SK-N-SH (cell line): ENCODE data around the gene DDAH2. TPM values are rescaled to one million over a fixed set of nuclear protein-coding genes. Genes with fewer than 3 reads are reported as not detected.

Source experiments
- CTCF ChIA-PET: fragments of 300-600, 350-600 bp; formaldehyde crosslinking; extraction: SDS; loops from one replicate; lab custom pipeline; 2021; lab: Yijun Ruan, JAX
- POLR2A ChIA-PET: fragments of 350-600 bp; sonication (Branson Sonifier 250); formaldehyde crosslinking; extraction: SDS; loops from one replicate; lab custom pipeline; 2020; ENCODE audit warnings: antibody characterized with exemption, inconsistent platforms; lab: Yijun Ruan, JAX
- DNase-seq: peaks from one replicate; pipeline ENCODE4 v3.0.0; 2012
- H2AFZ ChIP-seq: fragments of 200-600 bp; sonication (generic); 2 replicates; pipeline ENCODE4 v1.8.1; 2016; ENCODE audit warnings: antibody characterized with exemption, mild to moderate bottlenecking, low read depth
- H3F3A ChIP-seq: fragments of 200-600 bp; sonication (generic); replicated peaks from 2 replicates; pipeline ENCODE3; 2016; ENCODE audit warnings: antibody characterized with exemption, mild to moderate bottlenecking; ENCODE audit not compliant: insufficient read depth
- H3K27ac ChIP-seq, 2 experiments: fragments of 200-500 bp in 1 of 2; fragments of 200-600 bp in 1 of 2; sonication (Bioruptor generic) in 1 of 2; sonication (generic), shearing (Covaris generic) in 1 of 2; 2 replicates each; pipeline versions ENCODE4 v1.5.1 to v1.6.1; 2014 to 2016; ENCODE audit warnings: low read depth in 2 of 2, inconsistent platforms in 1 of 2, low read length in 1 of 2, mild to moderate bottlenecking in 1 of 2, mixed read lengths in 1 of 2
- H3K27me3 ChIP-seq: fragments of 200-600 bp; sonication (generic), shearing (Covaris generic); 2 replicates; pipeline ENCODE4 v1.6.1; 2016; ENCODE audit warnings: mixed run types; ENCODE audit not compliant: insufficient read depth
- H3K36me3 ChIP-seq, 2 experiments: fragments of 200-500 bp in 1 of 2; fragments of 200-600 bp in 1 of 2; sonication (Bioruptor generic) in 1 of 2; sonication (generic) in 1 of 2; replicated peaks in 1 of 2; 2 replicates each; pipeline versions ENCODE3 to v1.5.1; 2014 to 2016; ENCODE audit warnings: low read length in 1 of 2, mild to moderate bottlenecking in 1 of 2; ENCODE audit not compliant: insufficient read depth in 2 of 2, control insufficient read depth in 1 of 2
- H3K4me1 ChIP-seq, 2 experiments: fragments of 200-500 bp in 1 of 2; fragments of 200-600 bp in 1 of 2; sonication (Bioruptor generic) in 1 of 2; sonication (generic), shearing (Covaris generic) in 1 of 2; 2 replicates each; pipeline versions ENCODE4 v1.5.1 to v1.6.1; 2014 to 2016; ENCODE audit warnings: low read depth in 1 of 2, low read length in 1 of 2, mixed run types in 1 of 2; ENCODE audit not compliant: insufficient read depth in 2 of 2, control insufficient read depth in 1 of 2
- H3K4me2 ChIP-seq: fragments of 200-600 bp; sonication (generic), shearing (Covaris generic); 2 replicates; pipeline ENCODE4 v1.6.1; 2017; ENCODE audit warnings: mixed run types
- H3K4me3 ChIP-seq, 2 experiments: fragments of 200-500 bp in 1 of 2; fragments of 200-600 bp in 1 of 2; sonication (Bioruptor generic) in 1 of 2; sonication (generic), shearing (Covaris generic) in 1 of 2; 2 replicates each; pipeline versions ENCODE4 v1.5.1 to v1.8.1; 2014 to 2016; ENCODE audit warnings: low read depth in 2 of 2, inconsistent platforms in 1 of 2, low read length in 1 of 2, mild to moderate bottlenecking in 1 of 2, mixed read lengths in 1 of 2, moderate library complexity in 1 of 2
- H3K79me2 ChIP-seq: fragments of 200-600 bp; sonication (generic); 2 replicates; pipeline ENCODE4 v1.8.1; 2017; ENCODE audit warnings: mild to moderate bottlenecking; ENCODE audit not compliant: insufficient read depth
- H3K9ac ChIP-seq: fragments of 200-600 bp; sonication (generic); 2 replicates; pipeline ENCODE4 v1.6.1; 2017; ENCODE audit warnings: mixed run types
- H3K9me2 ChIP-seq: fragments of 200-600 bp; sonication (generic); 2 replicates; pipeline ENCODE4 v1.6.1; 2017; ENCODE audit warnings: mixed run types
- H3K9me3 ChIP-seq: fragments of 200-600 bp; sonication (generic); 2 replicates; pipeline ENCODE4 v1.6.1; 2017; ENCODE audit warnings: mixed run types, mild to moderate bottlenecking, moderate library complexity
- H4K20me1 ChIP-seq: fragments of 200-600 bp; sonication (generic); 2 replicates; pipeline ENCODE4 v1.6.1; 2017; ENCODE audit warnings: mild to moderate bottlenecking, mixed run types; ENCODE audit not compliant: insufficient read depth
- ELF1 ChIP-seq: IDR thresholded peaks from 2 replicates; pipeline ENCODE4 v1.4.0; 2012
- EP300 ChIP-seq, 2 experiments: IDR thresholded peaks; 2 replicates each; pipeline versions ENCODE4 v1.4.0 to v1.6.1; 2012; ENCODE audit warnings: borderline replicate concordance in 1 of 2, low read depth in 1 of 2, low read length in 1 of 2
- EZH2phosphoT487 ChIP-seq: fragments of 200-600 bp; sonication (generic); IDR thresholded peaks from 2 replicates; pipeline ENCODE4 v1.6.1; 2017; ENCODE audit warnings: low read depth, mixed run types, mild to moderate bottlenecking, antibody characterized with exemption, moderate library complexity, borderline replicate concordance
- FOSL2 ChIP-seq: IDR thresholded peaks from 2 replicates; pipeline ENCODE4 v1.4.0; 2012; ENCODE audit warnings: low read depth, mild to moderate bottlenecking, moderate library complexity, borderline replicate concordance
- FOXM1 ChIP-seq: IDR thresholded peaks from 2 replicates; pipeline ENCODE4 v1.4.0; 2012; ENCODE audit warnings: low read depth, mild to moderate bottlenecking
- GABPA ChIP-seq: IDR thresholded peaks from 2 replicates; pipeline ENCODE4 v1.4.0; 2012; ENCODE audit warnings: low read depth, mild to moderate bottlenecking
- MEF2A ChIP-seq: IDR thresholded peaks from 2 replicates; pipeline ENCODE4 v1.4.0; 2012; ENCODE audit warnings: low read depth, borderline replicate concordance
- NFIC ChIP-seq: IDR thresholded peaks from 2 replicates; pipeline ENCODE4 v1.4.0; 2012; ENCODE audit warnings: borderline replicate concordance
- PBX3 ChIP-seq: IDR thresholded peaks from 2 replicates; pipeline ENCODE4; 2012
- RAD21 ChIP-seq: IDR thresholded peaks from 2 replicates; pipeline ENCODE4 v1.6.1; 2012; ENCODE audit warnings: mild to moderate bottlenecking, low read length
- RFX5 ChIP-seq: IDR thresholded peaks from 2 replicates; pipeline ENCODE4 v1.6.1; 2012; ENCODE audit warnings: mild to moderate bottlenecking, improper control_type of control experiment, low read length
- RXRA ChIP-seq: IDR thresholded peaks from 2 replicates; pipeline ENCODE4 v1.4.0; 2012; ENCODE audit warnings: low read depth, mild to moderate bottlenecking, borderline replicate concordance
- SIN3A ChIP-seq: IDR thresholded peaks from 2 replicates; pipeline ENCODE4 v1.6.1; 2012; ENCODE audit warnings: low read depth, mild to moderate bottlenecking, low read length, moderate library complexity, borderline replicate concordance
- SMC3 ChIP-seq: IDR thresholded peaks from 2 replicates; pipeline ENCODE4 v1.6.1; 2012; ENCODE audit warnings: low read depth, low read length, improper control_type of control experiment
- TCF12 ChIP-seq: IDR thresholded peaks from 2 replicates; pipeline ENCODE4 v1.4.0; 2012
- USF2 ChIP-seq: fragments of 150-350 bp; IDR thresholded peaks from 2 replicates; pipeline ENCODE4 v1.6.1; 2017; ENCODE audit warnings: antibody characterized with exemption, low read length, low read depth, borderline replicate concordance
- WGBS: methylation state at CpG from one replicate; pipeline ENCODE4 v1.1.6; 2017; ENCODE audit warnings: low lambda C conversion rate; 5-methylcytosine and 5-hydroxymethylcytosine counted together
- polyA plus RNA-seq, 3 experiments: library from polyadenylated mRNA; depleted of rRNA; stranded (reverse); fragments of >200 nt; gene quantifications; 2 replicates each; pipeline ENCODE4 v1.2.3, GENCODE V29; 2012

Gene DDAH2
- polyA plus RNA-seq, 1 of the 3 experiments (the other 2 are of a cell fraction): 180 TPM

GRCh38 chr6:31708224-31708623, 20.9 kb downstream of the DDAH2 start:
- TF ChIP-seq FOSL2 (no peak), EP300 (IDR thresholded peaks at IDR 0.05; ENCODE audit: borderline replicate concordance in 1 of 2, low read depth in 1 of 2, low read length in 1 of 2) (no peak), RXRA (no peak), EZH2phosphoT487 (no peak), RFX5 (no peak), USF2 (no peak), NFIC (no peak), TCF12 (no peak), GABPA (no peak), SIN3A (no peak), SMC3 (no peak), RAD21 (no peak)
- Histone ChIP-seq H3K79me2 (no peaks in the 10 kb centered on the region), H3K4me3 (no peak overlapping the region), H3K27me3 (no peaks in the 10 kb centered on the region), H3K9me2 (no peaks in the 10 kb centered on the region), H2AFZ (no peak overlapping the region), H3F3A (peaks cover 12% of the 10 kb centered on the region), H3K9ac (no peak overlapping the region), H3K4me2 (no peak overlapping the region), H3K9me3 (no peaks in the 10 kb centered on the region), H4K20me1 (no peaks in the 10 kb centered on the region), H3K36me3 (no peaks in the 10 kb centered on the region), H3K27ac (no peak overlapping the region), H3K4me1 (no peaks in the 10 kb centered on the region; a peak in 1 of 4 replicates)
- ChIA-PET POLR2A (no interaction called here), CTCF (interaction anchor here (1.5 kb wide), 1 partner anchor 21 kb away, joined by 5 read pairs; the partner anchor contains the start of gene DDAH2)
- 93% methylated on average over 3 of the region's 3 CpGs for WGBS
- no peak for DNase-seq

- Histone ChIP-seq H4K20me1 (no peaks in the 10 kb centered on the region), H2AFZ (no peak overlapping the region), H3K9ac (no peak overlapping the region), H3K36me3 (no peaks in the 10 kb centered on the region), H3K4me3 (no peak overlapping the region), H3K79me2 (peaks cover 1% of the 10 kb centered on the region), H3K4me1 (no peaks in the 10 kb centered on the region; a peak in 1 of 4 replicates), H3K27me3 (no peaks in the 10 kb centered on the region), H3K4me2 (no peak overlapping the region), H3F3A (peaks cover 12% of the 10 kb centered on the region), H3K9me2 (no peaks in the 10 kb centered on the region), H3K27ac (no peak overlapping the region), H3K9me3 (no peaks in the 10 kb centered on the region)
- POLR2A ChIA-PET: no interaction called here
- DNase-seq: no peak
- CTCF ChIA-PET: interaction anchor here (1.5 kb wide), 1 partner anchor 22 kb away, joined by 5 read pairs; the partner anchor contains the start of gene DDAH2
- TF ChIP-seq FOSL2 (no peak), FOXM1 (no peak), ELF1 (no peak), MEF2A (no peak), PBX3 (no peak), USF2 (no peak)
- WGBS: 94% methylated on average over 7 of the region's 10 CpGs
These were observed 21.4 kb downstream of the DDAH2 start for GRCh38 chr6:31707701-31708100.
